Measurements from ENCODE around the gene CTNNA1. TPM values are rescaled to one million over a fixed set of nuclear protein-coding genes. Genes with fewer than 3 reads are reported as not detected.

The CTNNA1 gene
- total and polyA plus RNA-seq, 2 of the 8 experiments (the other 6 are each of a cell fraction or from before 2014, with no cell fraction given), result 115 to 349 TPM

- Histone ChIP-seq H3K4me3 (ENCODE audit: extremely low read depth in 1 of 4, insufficient read depth in 2 of 4, low read depth in 3 of 4, low read length in 4 of 4) (no peak overlapping the region), H2BK120ac (replicated peaks; ENCODE audit: low read depth, low read length) (no peak overlapping the region), H2BK12ac (ENCODE audit: low read depth, low read length) (no peak overlapping the region), H3K4me2 (ENCODE audit: insufficient read depth in 1 of 2, low read depth in 2 of 2, low read length in 2 of 2) (no peak overlapping the region), H4K20me1 (replicated peaks in 1 of 2; ENCODE audit: control insufficient read depth in 1 of 2, insufficient read depth in 2 of 2, low read length in 2 of 2) (no peaks in the 10 kb centered on the region), H3K56ac (replicated peaks; ENCODE audit: insufficient read length, low read depth, low read length) (no peak overlapping the region), H2AK5ac (ENCODE audit: low read depth, low read length) (no peak overlapping the region), H2BK15ac (ENCODE audit: low read length) (no peak overlapping the region), H3K36me3 (ENCODE audit: control insufficient read depth in 2 of 4, insufficient read depth in 4 of 4, low read length in 3 of 4) (peaks cover 5 to 45% (median 33%) of the 10 kb centered on the region in 4 experiments), H2AFZ (ENCODE audit: low read length) (no peak overlapping the region), H3K18ac (ENCODE audit: extremely low read depth, low read length) (no peak overlapping the region), H4K8ac (ENCODE audit: extremely low read depth, insufficient read depth, low read length) (no peak overlapping the region), H4K91ac (replicated peaks; ENCODE audit: insufficient read length, low read length) (no peak overlapping the region), H3K4ac (replicated peaks; ENCODE audit: insufficient read length, low read depth, low read length) (no peak overlapping the region), H3K9me3 (ENCODE audit: insufficient read depth in 2 of 2, low read depth in 1 of 2, low read length in 1 of 2) (peaks cover 15 to 18% of the 10 kb centered on the region in 2 experiments), H4K5ac (ENCODE audit: insufficient read length, low read depth, low read length) (no peak overlapping the region), H2BK5ac (ENCODE audit: low read depth, low read length) (no peak overlapping the region), H3K4me1 (replicated peaks in 1 of 4; ENCODE audit: control insufficient read depth in 3 of 4, insufficient read depth in 4 of 4, low read length in 3 of 4) (peaks cover 0 to 5% (median 2%) of the 10 kb centered on the region in 4 experiments; a peak in 3 of 7 replicates), H3K9ac (replicated peaks in 1 of 4; ENCODE audit: extremely low read depth in 1 of 4, low read depth in 3 of 4, low read length in 3 of 4) (no peak overlapping the region), H3K79me1 (ENCODE audit: low read depth, low read length) (no peaks in the 10 kb centered on the region), H3K27ac (ENCODE audit: low read depth, low read length) (no peak overlapping the region), H3K23ac (ENCODE audit: insufficient read length) (no peak overlapping the region), H3K14ac (ENCODE audit: insufficient read length) (no peak overlapping the region), H3K23me2 (ENCODE audit: low read depth, low read length) (no peaks in the 10 kb centered on the region), H2BK20ac (ENCODE audit: low read length) (no peak overlapping the region), H3K79me2 (ENCODE audit: control insufficient read depth in 1 of 2, insufficient read depth in 2 of 2, low read length in 2 of 2) (peaks cover 0 to 16% of the 10 kb centered on the region in 2 experiments; a peak in 2 of 4 replicates), H3K27me3 (replicated peaks in 1 of 4; ENCODE audit: control insufficient read depth in 3 of 4, extremely low read depth in 1 of 4, insufficient read depth in 3 of 4, low read length in 3 of 4) (no peaks in the 10 kb centered on the region)
- ChIA-PET POLR2A (ENCODE audit: partially characterized antibody) (no interaction called here), CTCF (ENCODE audit: partially characterized antibody) (interaction anchor here (1.0 to 1.2 kb wide), 2 partner anchors 65 to 143 kb away, joined by 3 read pairs; no protein-coding TSS in a partner anchor)
- FAIRE-seq (no peak), DNase-seq (ENCODE audit: low read depth in 1 of 2, low spot score in 2 of 2) (no peak)
- no peak for TF ChIP-seq JUN (IDR thresholded peaks at IDR 0.05; ENCODE audit: low read depth, low read length)
- no peak for TF ChIP-seq BRCA1 (IDR thresholded peaks at IDR 0.05; ENCODE audit: low read depth, low read length)
- TF ChIP-seq GTF2F1 (IDR thresholded peaks at IDR 0.05; ENCODE audit: borderline replicate concordance, low read depth, low read length), result no peak
- TF ChIP-seq CREB1 (IDR thresholded peaks at IDR 0.05), result no peak
Observed at GRCh38 chr5:138889994-138890393, 136.8 kb downstream of the CTNNA1 start.
